Activated CD4-positive, alpha-beta T cell treated with anti-CD3 and anti-CD28 coated beads for 4 hours (primary cell): Measurements from ENCODE around the gene MATCAP1.

Source experiments
- DNase-seq, 2 donors: peaks; one replicate each; pipeline ENCODE4 v3.0.0-alpha.2; 2020

MATCAP1 gene

GRCh38 chr16:67155295-67156142 is 28.2 kb downstream of the MATCAP1 start:
- peak; percentile 74 for DNase-seq

- DNase-seq = no peak
These were observed 29.0 kb downstream of the MATCAP1 start for GRCh38 chr16:67154578-67155294.

- no peak for DNase-seq
These were observed 32.2 kb downstream of the MATCAP1 start for GRCh38 chr16:67151431-67152097.

GRCh38 chr16:67150833-67151396 is 32.8 kb downstream of the MATCAP1 start, which contains the start of gene B3GNT9:
Gene B3GNT9 (minus strand): TSS chr16:67150998. CDS start chr16:67150485, 513 bp downstream.
- DNase-seq = peak in 1 of 2 donors; percentile 43

GRCh38 chr16:67150047-67150832 is 33.5 kb downstream of the MATCAP1 start:
- peak; percentile 62 to 73 for DNase-seq

- DNase-seq = no peak
These were observed 34.3 kb downstream of the MATCAP1 start for GRCh38 chr16:67149276-67150046.

GRCh38 chr16:67148656-67149275 is 35.0 kb downstream of the MATCAP1 start:
- DNase-seq = no peak

GRCh38 chr16:67148221-67148620 is 35.5 kb downstream of the MATCAP1 start:
- no peak for DNase-seq

GRCh38 chr16:67147437-67148140 is 36.2 kb downstream of the MATCAP1 start:
- DNase-seq = no peak

- no peak for DNase-seq
These were observed 37.0 kb downstream of the MATCAP1 start for GRCh38 chr16:67146523-67147357.

- no peak for DNase-seq
These were observed 38.0 kb downstream of the MATCAP1 start for GRCh38 chr16:67145746-67146145.

- DNase-seq = no peak
These were observed 38.8 kb downstream of the MATCAP1 start for GRCh38 chr16:67144943-67145342.

- DNase-seq = no peak
These were observed 41.4 kb downstream of the MATCAP1 start for GRCh38 chr16:67142342-67142741.

GRCh38 chr16:67141391-67141790 is 42.4 kb downstream of the MATCAP1 start:
- DNase-seq = no peak

GRCh38 chr16:67137605-67138004 is 46.2 kb downstream of the MATCAP1 start:
- DNase-seq = no peak

GRCh38 chr16:67129422-67129821 is 54.3 kb downstream of the MATCAP1 start:
- DNase-seq = no peak

- no peak for DNase-seq
These were observed 54.9 kb downstream of the MATCAP1 start for GRCh38 chr16:67128887-67129286.

GRCh38 chr16:67128417-67128816 is 55.3 kb downstream of the MATCAP1 start:
- DNase-seq = no peak
